GM18519 (cell line): ENCODE results near the gene MSTN.
"Not testable (repeated sequence)": the region's sequence is repeated elsewhere in the genome, so short reads cannot be mapped to it uniquely, and the experiment has no call there.

Experiments
- ATAC-seq: cut with Tn5 transposase; IDR thresholded peaks from one replicate; pipeline ENCODE4 v1.9.1; 2021; ENCODE audit warnings: mild to moderate bottlenecking, moderate library complexity; ENCODE audit not compliant: unreplicated experiment, low FRiP score

Gene MSTN

DNA sequence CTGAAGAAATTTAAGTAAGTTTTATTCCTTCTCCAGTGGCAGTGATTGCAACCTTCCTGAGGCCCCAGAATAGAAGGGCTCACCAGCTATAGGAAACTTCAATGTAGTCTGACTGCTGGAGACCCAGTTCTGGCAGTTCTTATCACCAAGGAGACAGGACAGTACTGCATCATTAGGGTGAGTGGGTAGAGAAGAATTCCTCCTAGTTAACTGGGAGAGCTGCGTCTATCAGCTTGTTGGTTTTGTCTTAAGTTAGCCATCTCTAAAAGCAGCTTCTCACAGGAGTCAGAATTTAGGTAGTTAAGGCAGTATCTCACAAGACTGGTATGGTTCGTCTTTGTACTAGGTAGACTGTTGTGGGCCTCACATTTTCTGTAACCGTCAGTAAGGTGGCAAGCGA, 3.3 kb upstream of the MSTN start:
- ATAC-seq: no peak

DNA sequence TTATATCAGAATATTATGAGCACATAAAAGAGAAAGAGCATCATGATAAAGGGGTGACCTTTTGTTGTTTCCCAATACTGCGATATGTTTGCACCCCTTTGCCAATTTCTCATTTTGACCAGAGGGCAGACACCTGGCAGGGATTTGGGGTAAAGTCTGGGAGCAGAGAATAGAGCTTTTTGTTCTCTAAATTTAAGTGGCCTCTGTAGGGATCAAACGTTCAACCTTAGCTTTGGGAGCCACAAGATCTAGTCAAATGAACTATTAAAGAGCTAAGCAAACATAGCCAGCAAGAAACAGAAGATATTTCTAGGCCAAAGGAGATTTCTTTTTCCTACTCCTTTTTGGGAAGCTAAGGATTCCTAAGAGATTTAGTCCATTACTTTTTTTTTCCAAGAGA, 1.1 kb upstream of the MSTN start:
- ATAC-seq: no peak

DNA sequence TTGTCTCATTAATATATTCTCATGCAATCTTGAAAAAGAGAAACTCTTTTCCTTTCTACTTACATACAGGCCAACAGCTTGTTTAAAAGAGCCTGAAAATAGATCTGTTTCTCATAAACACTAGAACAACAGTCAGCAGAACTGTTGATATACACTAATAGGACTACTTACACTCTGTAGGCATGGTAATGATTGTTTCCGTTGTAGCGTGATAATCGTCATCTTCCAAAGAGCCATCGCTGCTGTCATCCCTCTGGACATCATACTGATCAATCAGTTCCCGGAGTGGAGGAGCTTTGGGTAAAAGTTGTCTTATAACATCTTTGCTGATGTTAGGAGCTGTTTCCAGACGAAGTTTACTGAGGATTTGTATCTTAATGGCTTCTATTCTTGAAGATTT, 476 bp downstream of the MSTN start:
- no peak for ATAC-seq

DNA sequence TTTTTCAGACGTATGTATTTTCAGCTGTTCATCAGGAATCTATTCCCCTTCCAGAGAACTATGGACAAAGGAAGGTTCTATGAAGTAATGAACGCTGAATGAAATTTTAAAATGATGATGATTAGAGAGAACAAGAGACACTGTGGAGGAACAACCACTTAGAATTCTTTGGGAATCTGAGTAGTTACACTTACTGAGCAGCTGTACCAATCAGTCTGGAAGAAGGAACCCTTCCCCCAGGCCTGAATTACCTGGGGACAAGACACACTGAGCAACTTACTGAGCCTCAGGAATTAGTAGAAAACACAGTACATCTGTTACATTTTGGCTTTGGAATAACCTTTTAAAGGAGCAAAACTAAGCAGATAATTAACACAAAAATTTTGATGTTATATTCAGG, 1.9 kb downstream of the MSTN start:
- ATAC-seq: no peak

DNA sequence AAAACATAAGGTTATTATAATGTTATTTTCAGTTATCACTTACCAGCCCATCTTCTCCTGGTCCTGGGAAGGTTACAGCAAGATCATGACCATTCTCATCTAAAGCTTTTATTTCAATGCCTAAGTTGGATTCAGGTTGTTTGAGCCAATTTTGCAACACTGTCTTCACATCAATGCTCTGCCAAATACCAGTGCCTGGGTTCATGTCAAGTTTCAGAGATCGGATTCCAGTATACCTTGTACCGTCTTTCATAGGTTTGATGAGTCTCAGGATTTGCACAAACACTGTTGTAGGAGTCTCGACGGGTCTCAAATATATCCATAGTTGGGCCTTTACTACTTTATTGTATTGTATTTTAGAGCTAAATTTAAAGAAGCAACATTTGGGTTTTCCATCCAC, 2.5 kb downstream of the MSTN start:
- ATAC-seq: no peak

DNA sequence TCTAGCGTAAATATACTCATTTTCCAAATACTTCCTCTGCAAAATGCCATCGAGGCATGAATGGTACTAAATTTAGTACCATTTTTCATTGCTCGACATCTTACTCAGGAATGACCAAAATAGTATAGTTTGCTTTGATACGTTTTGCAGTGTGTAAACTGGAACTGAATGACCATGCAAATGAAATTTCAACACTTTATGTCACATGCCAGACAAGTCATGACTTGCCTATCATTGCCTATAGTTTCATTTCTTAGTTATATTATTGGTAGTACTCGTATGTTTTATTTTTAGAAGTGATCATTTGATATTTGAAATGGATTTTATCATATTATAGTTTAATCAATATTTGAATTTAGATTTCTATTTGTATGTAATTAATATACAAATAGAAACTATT, 9.1 kb downstream of the MSTN start:
- no peak for ATAC-seq

DNA sequence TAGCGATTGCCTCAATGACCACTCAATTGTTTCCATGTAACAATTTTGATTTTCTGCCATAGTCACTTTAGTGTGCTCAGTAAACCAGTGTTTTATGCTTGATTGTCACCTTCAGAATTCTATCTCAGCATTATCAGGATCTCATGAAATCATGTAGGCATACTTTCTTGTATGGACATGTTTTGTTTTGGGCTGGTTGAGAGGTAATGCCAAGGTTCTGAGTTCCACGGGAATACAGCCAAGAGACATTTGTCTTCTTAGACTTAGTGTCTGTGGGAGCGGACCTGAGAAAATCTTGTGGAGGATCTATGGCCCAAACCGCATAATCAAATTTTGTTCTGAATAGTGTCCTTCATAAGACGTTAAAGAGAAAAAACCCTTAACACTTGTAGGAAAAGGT, 10.2 kb downstream of the MSTN start:
- no peak for ATAC-seq

DNA sequence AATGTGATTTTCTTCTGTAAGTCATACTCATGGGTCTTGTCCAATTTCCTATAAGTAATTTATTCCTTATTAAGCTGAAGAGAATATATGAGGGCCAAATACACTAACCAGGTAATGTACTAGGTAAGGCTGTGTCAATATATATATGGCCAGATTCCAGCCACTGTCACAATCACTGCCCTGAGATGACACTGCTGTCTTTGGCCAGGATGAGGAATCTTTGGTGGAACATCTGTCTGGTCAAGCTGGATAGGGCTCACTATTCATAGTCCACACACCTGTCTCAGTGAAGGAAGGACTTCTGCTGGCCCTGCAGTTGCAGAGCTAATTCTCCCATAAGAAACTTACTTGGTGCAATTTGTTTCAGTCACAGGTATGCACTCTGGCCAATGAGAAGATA, 11.3 kb downstream of the MSTN start:
- ATAC-seq: no peak

DNA sequence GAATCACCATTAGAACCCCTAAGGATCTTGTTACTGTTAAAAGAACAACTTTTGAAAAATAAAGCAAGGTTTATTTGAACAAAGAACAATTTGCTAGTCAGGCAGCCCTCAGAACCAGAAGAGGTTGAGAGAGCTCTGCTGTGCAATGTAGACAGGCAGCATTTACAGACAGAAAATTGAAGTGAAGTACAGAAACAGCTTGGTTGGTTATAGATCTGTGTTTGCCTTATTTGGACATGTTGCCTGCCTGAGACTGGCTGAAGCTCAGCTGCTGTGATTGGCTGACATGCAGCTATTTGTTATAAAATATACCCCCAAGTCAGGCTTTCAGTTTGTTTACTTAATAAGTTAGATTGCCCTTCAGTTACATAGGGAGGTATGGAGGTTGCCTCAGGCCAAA, 12.5 kb downstream of the MSTN start:
- ATAC-seq: no peak

DNA sequence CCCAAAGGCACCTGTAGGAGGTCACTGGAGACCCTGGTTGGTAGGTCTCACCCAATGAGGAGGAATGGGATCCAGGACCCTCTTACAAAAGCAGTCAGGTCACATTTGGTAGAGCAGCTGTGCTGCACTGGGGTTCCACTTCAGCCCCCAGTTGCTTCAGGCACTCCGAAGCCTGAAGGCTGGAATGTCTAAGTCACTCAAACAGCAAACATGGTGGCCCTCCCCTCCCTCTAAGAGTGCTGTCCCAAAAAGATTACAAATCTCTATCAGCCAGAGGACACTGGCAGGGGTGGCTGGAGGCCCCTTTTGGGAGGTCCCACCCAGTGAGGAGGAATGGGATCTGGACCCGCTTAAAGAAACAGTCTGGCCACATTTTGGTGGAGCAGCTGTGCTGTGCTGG, 17.7 kb downstream of the MSTN start:
- ATAC-seq: no peak

DNA sequence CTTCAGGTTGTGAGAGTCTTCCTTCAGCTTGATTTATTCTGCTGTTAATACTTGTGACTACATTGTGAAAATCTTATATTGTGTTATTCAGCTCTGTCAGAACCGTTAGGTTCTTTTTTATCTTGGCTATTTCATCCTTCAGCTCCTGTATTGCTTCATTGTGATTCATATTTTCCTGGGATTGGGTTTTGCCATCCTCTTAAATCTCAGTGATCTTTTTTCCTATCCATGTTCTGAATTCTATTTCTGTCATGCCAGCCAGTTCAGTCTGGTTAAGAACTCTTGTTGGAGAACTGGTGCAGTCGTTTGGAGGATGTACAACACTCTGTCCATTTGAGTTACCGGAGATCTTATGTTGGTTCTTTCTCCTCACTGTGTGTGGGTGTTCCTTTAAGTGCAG, 19.1 kb downstream of the MSTN start:
- ATAC-seq: no peak

DNA sequence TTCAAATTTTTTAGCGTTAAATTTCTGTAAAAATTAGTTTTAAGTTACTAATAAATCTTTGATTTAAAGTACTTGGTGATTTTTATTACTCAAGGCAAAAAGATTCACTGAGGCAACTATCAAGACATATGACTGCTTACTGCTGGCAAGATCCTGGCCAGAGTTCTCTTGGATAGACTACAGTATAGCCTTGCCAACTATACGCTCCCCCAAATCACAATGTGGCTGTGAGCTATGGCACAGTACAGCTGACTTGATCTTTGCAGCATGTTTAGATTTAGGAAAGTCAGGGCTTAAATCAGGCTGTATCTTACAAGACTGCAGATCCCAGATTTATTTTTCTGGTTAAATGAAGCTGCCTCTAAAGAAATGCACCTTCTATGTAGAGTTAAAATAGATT, 26.5 kb downstream of the MSTN start:
- no peak for ATAC-seq

DNA sequence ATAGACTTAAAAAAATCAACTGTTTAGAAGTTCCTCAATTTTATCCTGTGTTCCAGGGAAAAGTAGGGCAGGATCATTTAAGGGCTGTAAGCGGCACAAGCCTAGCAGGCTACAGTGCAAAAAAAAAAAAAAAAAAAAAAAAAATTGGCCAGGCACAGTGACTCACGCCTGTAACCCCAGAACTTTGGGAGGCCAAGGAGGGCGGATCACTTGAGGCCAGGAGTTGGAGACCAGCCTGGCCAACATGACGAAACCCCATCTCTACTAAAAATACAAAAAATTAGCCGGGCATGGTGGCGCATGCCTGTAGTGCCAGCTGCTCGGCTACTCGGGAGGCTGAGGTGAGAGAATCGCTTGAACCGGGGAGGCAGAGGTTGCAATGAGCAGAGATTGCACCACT, 28.1 kb downstream of the MSTN start:
- not testable (repeated sequence) for ATAC-seq

DNA sequence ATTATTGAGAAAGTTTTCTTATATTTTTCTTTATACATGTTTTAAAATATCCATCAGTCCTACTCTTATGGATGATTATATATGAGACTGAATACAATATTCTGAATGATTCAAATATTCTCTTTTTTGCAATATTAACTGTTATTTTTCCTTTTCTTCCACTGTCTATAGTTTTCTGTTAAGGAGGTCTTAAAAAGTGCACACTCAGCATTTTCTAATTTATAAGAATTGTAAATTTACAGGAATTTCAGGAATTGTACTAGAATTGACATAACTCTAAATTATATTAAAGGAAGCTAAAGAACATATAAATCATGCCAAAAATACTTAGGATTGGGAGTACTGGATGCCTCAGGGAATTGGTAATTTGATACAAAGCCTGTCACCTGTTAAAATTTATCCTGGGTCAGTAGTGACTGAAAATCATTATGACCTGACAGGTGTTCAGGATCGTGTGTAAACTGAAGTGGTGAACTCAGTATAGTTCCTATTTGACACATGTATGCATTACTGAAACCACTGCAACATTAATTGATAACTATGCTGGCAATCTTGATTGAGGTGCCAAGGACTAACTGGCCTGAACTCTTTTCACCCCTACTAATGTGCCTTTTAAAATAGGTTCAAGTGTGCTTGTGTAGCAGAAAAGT, 30.4 kb downstream of the MSTN start:
- ATAC-seq: no peak

DNA sequence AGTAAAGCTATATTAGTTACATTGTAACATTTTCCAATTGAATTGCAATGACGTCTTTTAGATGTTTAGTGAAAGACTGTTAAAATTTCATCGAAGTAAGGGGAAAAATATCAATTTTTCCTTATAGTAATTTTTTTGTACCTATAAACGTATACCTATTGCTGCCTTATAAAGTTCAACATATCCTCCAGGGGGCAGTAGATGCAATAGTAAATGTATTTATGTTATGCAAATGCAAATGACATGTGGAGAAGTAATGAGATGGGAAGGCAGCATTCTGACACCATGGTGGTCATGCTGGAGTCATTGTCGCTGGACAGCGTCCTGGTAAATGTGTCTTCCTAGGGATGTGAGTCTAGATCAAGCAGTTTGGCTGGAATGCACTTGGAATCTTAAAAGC, 38.7 kb downstream of the MSTN start:
- no peak for ATAC-seq

DNA sequence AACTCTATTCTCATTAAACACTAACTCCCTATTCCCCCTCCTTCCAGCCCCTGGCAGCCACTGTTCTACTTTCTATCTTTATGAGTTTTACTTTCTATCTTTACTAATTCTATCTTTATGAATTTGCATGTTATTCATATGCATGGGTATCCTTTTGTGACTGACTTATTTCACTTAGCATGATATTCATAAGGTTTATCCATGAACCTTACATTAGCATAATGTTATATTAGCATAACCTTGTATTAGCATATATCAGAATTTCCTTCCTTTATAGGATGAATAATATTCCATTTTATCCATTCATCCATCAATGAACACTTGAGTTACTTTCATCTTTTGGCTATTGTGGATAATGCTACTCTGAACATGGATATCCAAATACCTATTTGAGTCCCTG, 41.8 kb downstream of the MSTN start:
- ATAC-seq: no peak

DNA sequence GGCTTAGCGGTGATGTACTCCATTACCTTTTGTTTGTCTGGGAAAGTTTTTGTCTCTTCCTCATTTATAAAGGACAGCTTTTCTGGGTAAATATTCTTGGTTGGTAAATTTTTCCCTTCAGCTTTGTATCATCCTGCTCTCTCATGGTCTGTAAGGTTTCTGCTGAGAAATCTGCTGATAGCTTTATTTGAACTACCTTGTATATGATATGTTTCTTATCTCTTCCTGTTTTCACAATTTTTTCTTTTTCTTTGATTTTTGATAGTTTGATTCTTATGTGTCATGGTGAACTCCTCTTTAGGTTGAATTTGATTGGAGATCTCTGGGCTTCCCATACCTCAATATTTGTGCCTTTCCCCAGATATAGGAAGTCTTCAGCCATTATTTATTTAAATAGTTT, 44.7 kb downstream of the MSTN start:
- ATAC-seq: no peak

DNA sequence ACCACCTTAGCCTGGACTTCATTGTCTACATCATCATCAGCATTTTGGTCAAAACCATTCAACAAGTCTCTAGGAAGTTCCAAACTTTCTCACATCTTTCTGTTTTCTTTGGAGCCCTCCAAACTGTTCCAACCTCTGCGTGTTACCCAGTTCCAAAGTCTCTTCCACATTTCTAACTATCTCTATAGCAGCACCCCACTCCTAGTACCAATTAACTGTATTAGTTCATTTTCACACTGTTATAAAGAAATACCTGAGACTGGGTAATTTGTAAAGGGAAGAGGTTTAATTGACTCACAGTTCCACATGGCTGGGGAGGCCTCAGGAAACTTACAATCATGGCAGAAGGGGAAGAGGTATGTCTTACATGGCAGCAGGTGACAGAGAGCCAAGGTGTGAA, 46.6 kb downstream of the MSTN start:
- not testable (repeated sequence) for ATAC-seq
